ENCODE data around the gene GPRIN1. TPM values are rescaled to one million over a fixed set of nuclear protein-coding genes. Genes with fewer than 3 reads are reported as not detected.
"Not testable (repeated sequence)": the region's sequence is repeated elsewhere in the genome, so short reads cannot be mapped to it uniquely, and the experiment has no call there.

The GPRIN1 gene
- total RNA-seq, 1 donor from 2014 or later: 12.3 TPM

- DNase-seq (ENCODE audit: extremely low read depth, low read depth, low spot score): no peak
Measured at GRCh38 chr5:176575488-176576422, 34.2 kb downstream of the GPRIN1 start.

GRCh38 chr5:176575066-176575465, 34.9 kb downstream of the GPRIN1 start:
- no peak for DNase-seq (ENCODE audit: extremely low read depth, low read depth, low spot score)

- DNase-seq (ENCODE audit: extremely low read depth, low read depth, low spot score): no peak
Measured at GRCh38 chr5:176574297-176574591, 35.7 kb downstream of the GPRIN1 start.

GRCh38 chr5:176573564-176574296, 36.2 kb downstream of the GPRIN1 start:
- DNase-seq (ENCODE audit: extremely low read depth, low read depth, low spot score): no peak

GRCh38 chr5:176570044-176570443, 39.9 kb downstream of the GPRIN1 start:
- no peak for DNase-seq (ENCODE audit: extremely low read depth, low read depth, low spot score)

GRCh38 chr5:176568657-176569056, 41.3 kb downstream of the GPRIN1 start:
- DNase-seq (ENCODE audit: extremely low read depth, low read depth, low spot score): no peak

GRCh38 chr5:176565760-176566288, 44.1 kb downstream of the GPRIN1 start:
- no peak for DNase-seq (ENCODE audit: extremely low read depth, low read depth, low spot score)

- no peak for DNase-seq (ENCODE audit: extremely low read depth, low read depth, low spot score)
Measured at GRCh38 chr5:176564002-176564401, 46.0 kb downstream of the GPRIN1 start.

- DNase-seq (ENCODE audit: extremely low read depth, low read depth, low spot score): no peak
Measured at GRCh38 chr5:176562189-176562588, 47.8 kb downstream of the GPRIN1 start.

GRCh38 chr5:176561259-176561658, 48.7 kb downstream of the GPRIN1 start:
- no peak for DNase-seq (ENCODE audit: extremely low read depth, low read depth, low spot score)

GRCh38 chr5:176560364-176560763, 49.6 kb downstream of the GPRIN1 start:
- no peak for DNase-seq (ENCODE audit: extremely low read depth, low read depth, low spot score)

- DNase-seq (ENCODE audit: extremely low read depth, low read depth, low spot score): no peak
Measured at GRCh38 chr5:176559683-176560082, 50.3 kb downstream of the GPRIN1 start.

- no peak for DNase-seq (ENCODE audit: extremely low read depth, low read depth, low spot score)
Measured at GRCh38 chr5:176557846-176558245, 52.1 kb downstream of the GPRIN1 start.

- DNase-seq (ENCODE audit: extremely low read depth, low read depth, low spot score): no peak
Measured at GRCh38 chr5:176553260-176554085, 56.5 kb downstream of the GPRIN1 start.

GRCh38 chr5:176552332-176552869, 57.6 kb downstream of the GPRIN1 start:
- DNase-seq (ENCODE audit: extremely low read depth, low read depth, low spot score): no peak

- not testable (repeated sequence) for DNase-seq (ENCODE audit: extremely low read depth, low read depth, low spot score)
Measured at GRCh38 chr5:176550937-176551336, 59.0 kb downstream of the GPRIN1 start.

GRCh38 chr5:176550275-176550831, 59.6 kb downstream of the GPRIN1 start:
- DNase-seq (ENCODE audit: extremely low read depth, low read depth, low spot score): no peak

GRCh38 chr5:176549871-176550270, 60.1 kb downstream of the GPRIN1 start:
- DNase-seq (ENCODE audit: extremely low read depth, low read depth, low spot score): no peak

GRCh38 chr5:176548967-176549444, 61.0 kb downstream of the GPRIN1 start, which contains the start of gene CDHR2:
Gene CDHR2 (plus strand): TSS chr5:176549342. CDS start chr5:176565353, 16,011 bp downstream.
- DNase-seq (ENCODE audit: extremely low read depth, low read depth, low spot score): no peak

GRCh38 chr5:176547802-176548201, 62.2 kb downstream of the GPRIN1 start:
- no peak for DNase-seq (ENCODE audit: extremely low read depth, low read depth, low spot score)

All from glomerular endothelial cell (primary cell).